Measurements from ENCODE around the gene CENPB. TPM values are rescaled to one million over a fixed set of nuclear protein-coding genes. Genes with fewer than 3 reads are reported as not detected.

The CENPB gene
- total RNA-seq, 1 donor from 2014 or later = 82.3 TPM

DNA sequence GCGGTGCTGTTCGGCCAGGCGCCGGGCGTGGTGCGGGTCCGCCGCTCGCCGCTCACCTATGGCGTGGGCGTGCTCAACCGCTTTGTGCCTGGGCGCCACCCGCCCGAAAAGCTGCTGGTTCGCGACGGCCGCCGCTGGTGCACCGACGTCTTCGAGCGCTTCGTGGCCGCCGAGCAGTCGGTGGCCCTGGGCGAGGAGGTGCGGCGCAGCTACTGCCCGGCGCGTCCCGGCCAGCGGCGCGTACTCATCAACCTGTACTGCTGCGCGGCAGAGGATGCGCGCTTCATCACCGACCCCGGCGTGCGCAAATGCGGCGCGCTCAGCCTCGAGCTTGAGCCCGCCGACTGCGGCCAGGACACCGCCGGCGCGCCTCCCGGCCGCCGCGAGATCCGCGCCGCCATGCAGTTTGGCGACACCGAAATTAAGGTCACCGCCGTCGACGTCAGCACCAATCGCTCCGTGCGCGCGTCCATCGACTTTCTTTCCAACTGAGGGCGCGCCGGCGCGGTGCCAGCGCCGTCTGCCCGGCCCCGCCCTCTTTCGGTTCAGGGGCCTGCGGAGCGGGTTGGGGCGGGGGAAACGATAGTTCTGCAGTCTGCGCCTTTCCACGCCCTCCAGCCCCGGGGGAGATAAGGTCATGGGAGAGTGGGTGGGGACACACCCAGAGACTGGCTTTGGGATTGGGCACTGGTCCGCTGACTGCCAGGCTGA is 34.7 kb downstream of the CENPB start:
- DNase-seq (ENCODE audit: low read depth) = no peak
- TF ChIP-seq, protein P1, sequence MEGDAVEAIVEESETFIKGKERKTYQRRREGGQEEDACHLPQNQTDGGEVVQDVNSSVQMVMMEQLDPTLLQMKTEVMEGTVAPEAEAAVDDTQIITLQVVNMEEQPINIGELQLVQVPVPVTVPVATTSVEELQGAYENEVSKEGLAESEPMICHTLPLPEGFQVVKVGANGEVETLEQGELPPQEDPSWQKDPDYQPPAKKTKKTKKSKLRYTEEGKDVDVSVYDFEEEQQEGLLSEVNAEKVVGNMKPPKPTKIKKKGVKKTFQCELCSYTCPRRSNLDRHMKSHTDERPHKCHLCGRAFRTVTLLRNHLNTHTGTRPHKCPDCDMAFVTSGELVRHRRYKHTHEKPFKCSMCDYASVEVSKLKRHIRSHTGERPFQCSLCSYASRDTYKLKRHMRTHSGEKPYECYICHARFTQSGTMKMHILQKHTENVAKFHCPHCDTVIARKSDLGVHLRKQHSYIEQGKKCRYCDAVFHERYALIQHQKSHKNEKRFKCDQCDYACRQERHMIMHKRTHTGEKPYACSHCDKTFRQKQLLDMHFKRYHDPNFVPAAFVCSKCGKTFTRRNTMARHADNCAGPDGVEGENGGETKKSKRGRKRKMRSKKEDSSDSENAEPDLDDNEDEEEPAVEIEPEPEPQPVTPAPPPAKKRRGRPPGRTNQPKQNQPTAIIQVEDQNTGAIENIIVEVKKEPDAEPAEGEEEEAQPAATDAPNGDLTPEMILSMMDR (conservative IDR thresholded peaks at IDR 0.05; ENCODE audit: low read depth, low read length) = no peak
- H3K4me3 ChIP-seq (ENCODE audit: low read depth, low read length) = peak overlapping the region; percentile 43

DNA sequence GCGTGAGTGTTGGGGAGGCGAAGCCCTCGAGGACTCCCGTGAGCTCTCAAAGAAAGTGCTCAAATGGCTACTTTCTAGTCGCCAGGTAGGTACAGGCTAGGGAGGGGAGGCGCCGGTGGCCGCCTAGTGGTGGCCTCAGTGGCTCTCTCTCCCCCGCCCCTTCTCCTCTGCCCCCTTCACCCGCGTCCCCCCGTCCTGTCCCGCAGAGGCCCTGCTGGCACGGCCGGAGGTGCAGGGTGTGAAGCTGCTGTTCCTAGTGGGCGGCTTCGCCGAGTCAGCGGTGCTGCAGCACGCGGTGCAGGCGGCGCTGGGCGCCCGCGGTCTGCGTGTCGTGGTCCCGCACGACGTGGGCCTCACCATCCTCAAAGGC is 35.2 kb downstream of the CENPB start:
- no peak overlapping the region for H3K4me3 ChIP-seq (ENCODE audit: low read depth, low read length)
- DNase-seq (ENCODE audit: low read depth) = no peak
- TF ChIP-seq, protein P1 (conservative IDR thresholded peaks at IDR 0.05; ENCODE audit: low read depth, low read length) = no peak

DNA sequence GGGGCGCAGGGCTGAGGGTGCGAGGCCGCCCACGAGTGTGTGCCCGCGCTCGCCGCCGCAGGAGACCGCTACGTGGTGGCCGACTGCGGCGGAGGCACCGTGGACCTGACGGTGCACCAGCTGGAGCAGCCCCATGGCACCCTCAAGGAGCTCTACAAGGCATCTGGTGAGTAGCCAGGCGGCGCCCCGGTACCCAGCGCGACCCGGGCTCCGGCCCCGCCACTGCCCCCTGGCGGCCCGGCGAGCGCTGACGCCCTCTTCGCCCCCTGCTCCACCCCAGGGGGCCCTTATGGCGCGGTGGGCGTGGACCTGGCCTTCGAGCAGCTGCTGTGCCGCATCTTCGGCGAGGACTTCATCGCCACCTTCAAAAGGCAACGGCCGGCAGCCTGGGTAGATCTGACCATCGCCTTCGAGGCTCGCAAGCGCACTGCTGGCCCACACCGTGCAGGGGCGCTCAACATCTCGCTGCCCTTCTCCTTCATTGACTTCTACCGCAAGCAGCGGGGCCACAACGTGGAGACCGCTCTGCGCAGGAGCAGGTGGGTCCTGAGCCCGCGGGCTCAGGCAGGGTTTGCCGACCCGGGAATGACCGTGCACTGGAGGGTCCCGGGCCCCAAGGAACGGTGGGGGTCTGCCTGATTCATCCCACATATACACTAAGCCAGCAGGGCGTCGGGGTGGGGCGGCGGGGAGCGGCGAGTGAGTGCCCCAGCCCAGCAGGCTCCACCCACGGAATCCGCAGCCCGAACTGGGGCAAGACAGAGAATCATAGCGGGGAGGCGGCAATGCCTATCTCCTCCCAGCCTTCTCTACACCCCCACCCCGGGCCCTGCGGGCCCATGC is 36.6 kb downstream of the CENPB start:
- H3K4me3 ChIP-seq (ENCODE audit: low read depth, low read length) = no peak overlapping the region
- TF ChIP-seq, protein P1 (conservative IDR thresholded peaks at IDR 0.05; ENCODE audit: low read depth, low read length) = peak; percentile 76

DNA sequence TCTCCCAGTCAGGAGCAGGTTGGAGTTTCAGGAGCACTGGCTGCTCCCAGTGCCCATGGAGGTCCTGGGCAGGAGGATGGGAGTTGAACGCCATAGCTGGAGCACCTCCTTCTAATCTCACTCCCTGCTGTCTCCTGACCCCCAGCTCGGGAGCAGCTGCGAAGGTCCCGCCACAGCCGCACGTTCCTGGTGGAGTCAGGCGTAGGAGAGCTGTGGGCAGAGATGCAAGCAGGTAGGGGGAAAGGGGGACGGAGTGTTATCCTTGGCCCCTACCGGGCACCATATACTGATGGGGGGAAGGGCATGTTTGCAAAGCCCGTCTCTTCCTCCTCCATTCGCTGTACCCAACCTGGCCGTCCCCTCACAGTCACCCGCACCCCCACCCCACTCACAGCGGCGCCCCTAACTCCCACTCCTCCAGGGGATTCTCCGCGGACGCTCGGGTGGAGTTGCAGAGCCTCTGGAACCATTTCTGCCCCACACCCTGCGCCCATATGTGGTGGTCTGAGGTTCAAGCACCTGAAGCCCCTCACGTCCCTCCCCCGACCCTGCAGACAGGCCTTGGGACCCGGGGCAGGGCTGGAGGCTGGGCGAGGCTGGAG is 37.4 kb downstream of the CENPB start:
- TF ChIP-seq, protein P1 (conservative IDR thresholded peaks at IDR 0.05; ENCODE audit: low read depth, low read length) = no peak
- DNase-seq (ENCODE audit: low read depth) = no peak
- H3K4me3 ChIP-seq (ENCODE audit: low read depth, low read length) = no peak overlapping the region

More for the DNA sequence above, 36.6 kb downstream of the CENPB start:
- no peak for DNase-seq (ENCODE audit: low read depth)

DNA sequence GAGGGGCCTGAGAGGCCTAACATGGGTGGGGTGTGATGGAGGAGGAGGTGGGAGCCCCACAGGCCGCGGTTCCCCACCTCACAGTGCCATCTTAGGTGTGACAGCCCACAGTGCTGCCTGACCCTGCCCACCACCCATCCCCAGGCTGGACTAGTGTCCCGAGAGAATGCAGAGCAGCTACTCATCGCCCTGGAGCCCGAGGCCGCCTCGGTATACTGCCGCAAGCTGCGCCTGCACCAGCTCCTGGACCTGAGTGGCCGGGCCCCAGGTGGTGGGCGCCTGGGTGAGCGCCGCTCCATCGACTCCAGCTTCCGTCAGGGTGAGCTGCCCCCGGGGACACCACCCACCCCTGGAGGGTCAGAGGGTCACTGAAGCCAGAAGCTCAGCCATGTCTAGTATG is 38.5 kb downstream of the CENPB start:
- H3K4me3 ChIP-seq (ENCODE audit: low read depth, low read length) = no peak overlapping the region
- TF ChIP-seq, protein P1 (conservative IDR thresholded peaks at IDR 0.05; ENCODE audit: low read depth, low read length) = no peak
- DNase-seq (ENCODE audit: low read depth) = no peak

DNA sequence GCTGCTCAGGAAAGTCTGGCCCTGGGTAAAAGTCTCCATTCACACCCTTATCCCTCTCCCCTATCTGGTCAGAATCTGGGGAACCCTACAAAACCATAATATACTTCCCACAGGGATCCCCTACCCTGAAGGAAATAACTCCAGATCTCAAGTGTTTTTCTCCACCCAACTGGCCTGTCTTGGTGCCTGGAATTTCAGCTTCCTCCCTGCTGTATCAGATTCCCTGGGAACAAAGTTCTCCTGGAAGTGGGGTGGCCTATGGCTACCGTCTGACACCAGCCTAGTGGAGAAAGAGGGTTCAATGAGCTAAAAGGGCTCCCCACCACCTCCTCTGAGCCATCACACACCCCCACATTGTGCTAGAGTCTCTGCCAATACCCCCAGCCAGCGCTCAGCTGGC is 39.1 kb downstream of the CENPB start:
- H3K4me3 ChIP-seq (ENCODE audit: low read depth, low read length) = no peak overlapping the region
- TF ChIP-seq, protein P1 (conservative IDR thresholded peaks at IDR 0.05; ENCODE audit: low read depth, low read length) = no peak
- no peak for DNase-seq (ENCODE audit: low read depth)
